Esophagus muscularis mucosa (tissue), 4 donors: ENCODE measurements around the gene PCNX4. TPM values are rescaled to one million over a fixed set of nuclear protein-coding genes. Genes with fewer than 3 reads are reported as not detected.

Experiments used
- DNase-seq: peaks from one replicate; pipeline ENCODE4 v3.0.0-alpha.2; 2017; ENCODE audit errors: extremely low spot score
- H3K27ac ChIP-seq, 4 donors: fragments of 200-600 bp; sonication (generic); replicated peaks in 1 of 4; 1 replicate in 3 of 4; 2 replicates in 1 of 4; pipeline ENCODE4 v1.5.1; 2016 to 2019; ENCODE audit warnings: mild to moderate bottlenecking in 1 of 4
- H3K27me3 ChIP-seq, 4 donors: fragments of 200-600 bp; sonication (generic); one replicate each; pipeline versions ENCODE4 v1.5.1 to v1.6.0; 2016 to 2019
- H3K36me3 ChIP-seq, 4 donors: fragments of 200-600 bp; sonication (generic); one replicate each; pipeline ENCODE4 v1.5.1; 2016 to 2019
- H3K4me1 ChIP-seq, 4 donors: fragments of 200-600 bp; sonication (generic); one replicate each; pipeline ENCODE4 v1.5.1; 2016 to 2019
- H3K4me3 ChIP-seq, 4 donors: fragments of 200-600 bp; sonication (generic); 1 replicate in 2 of 4; 2 replicates in 2 of 4; pipeline ENCODE4 v1.5.1; 2016 to 2019; ENCODE audit warnings: mild to moderate bottlenecking in 4 of 4, moderate library complexity in 1 of 4
- H3K9me3 ChIP-seq, 4 donors: fragments of 200-600 bp; sonication (generic); 1 replicate in 3 of 4; 2 replicates in 1 of 4; pipeline ENCODE4 v1.5.1; 2016 to 2019
- CTCF ChIP-seq, 3 experiments: fragments of 200-600 bp in 2 of 3; fragments of 450-650 bp in 1 of 3; sonication (generic) in 2 of 3; IDR thresholded peaks; one replicate each; pipeline ENCODE4 v1.5.1; 2017 to 2019; ENCODE audit warnings: antibody characterized with exemption in 3 of 3, mild to moderate bottlenecking in 2 of 3, moderate library complexity in 1 of 3
- EP300 ChIP-seq: sonication (generic); formaldehyde crosslinking; IDR thresholded peaks from one replicate; pipeline ENCODE4 v1.6.1; 2017; ENCODE audit warnings: antibody characterized with exemption
- POLR2A ChIP-seq: fragments of 450-650 bp; IDR thresholded peaks from one replicate; pipeline ENCODE4 v1.6.1; 2017; ENCODE audit warnings: antibody characterized with exemption, moderate library complexity, mild to moderate bottlenecking, low read depth
- POLR2AphosphoS5 ChIP-seq, 2 donors: sonication (generic); formaldehyde crosslinking; IDR thresholded peaks; one replicate each; pipeline ENCODE4 v1.6.1; 2017; ENCODE audit warnings: antibody characterized with exemption in 2 of 2
- WGBS: methylation state at CpG from one replicate; pipeline ENCODE4 v1.1.5; 2018; 5-methylcytosine and 5-hydroxymethylcytosine counted together
- intact Hi-C: fragments of 100-400 bp; cut with DNase I; formaldehyde crosslinking; loops from one replicate; pipeline ENCODE4 v1.15.1; 2023
- total RNA-seq, 4 donors: library from RNA; depleted of rRNA; stranded (reverse); fragments of >200 nt; gene quantifications; one replicate each; pipeline versions ENCODE4 v1.1.0 to v1.2.1, GENCODE V29; 2016

The PCNX4 gene
- total RNA-seq, 4 donors from 2014 or later: 18.7 to 34.5 (median 26.3) TPM

DNA sequence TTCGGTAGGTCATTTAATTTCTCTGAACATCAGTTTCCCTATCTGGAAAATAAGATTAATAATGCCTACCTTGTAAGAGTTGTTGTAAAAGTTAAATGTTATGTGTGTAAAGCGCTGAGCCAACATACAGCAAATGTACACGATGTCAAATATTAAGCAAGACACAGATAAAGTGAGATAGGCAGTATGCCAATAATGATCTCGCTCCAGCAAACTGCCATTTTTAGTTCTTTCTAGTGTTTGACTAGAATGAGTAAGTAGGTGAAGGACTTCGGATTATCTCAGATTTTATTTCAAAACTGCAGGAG lies 72.6 kb downstream of the PCNX4 start:
- TF ChIP-seq POLR2A (no peak), POLR2AphosphoS5 (IDR thresholded peaks at IDR 0.05) (no peak), EP300 (no peak)
- no peak for DNase-seq
- Histone ChIP-seq H3K4me1 (peaks cover 14 to 40% (median 24%) of the 10 kb centered on the region in 4 donors), H3K9me3 (no peaks in the 10 kb centered on the region), H3K4me3 (peak overlapping the region; percentile 67 to 95 (median 76)), H3K27me3 (no peaks in the 10 kb centered on the region), H3K36me3 (no peaks in the 10 kb centered on the region), H3K27ac (peak overlapping the region; percentile 87 to 97 (median 91))
- 12% methylated on average over 5 of the region's 5 CpGs for WGBS
- intact Hi-C loops: loop anchor here (2.0 kb wide), 1 partner anchor 74 kb away; the partner anchor contains the start of gene PCNX4

DNA sequence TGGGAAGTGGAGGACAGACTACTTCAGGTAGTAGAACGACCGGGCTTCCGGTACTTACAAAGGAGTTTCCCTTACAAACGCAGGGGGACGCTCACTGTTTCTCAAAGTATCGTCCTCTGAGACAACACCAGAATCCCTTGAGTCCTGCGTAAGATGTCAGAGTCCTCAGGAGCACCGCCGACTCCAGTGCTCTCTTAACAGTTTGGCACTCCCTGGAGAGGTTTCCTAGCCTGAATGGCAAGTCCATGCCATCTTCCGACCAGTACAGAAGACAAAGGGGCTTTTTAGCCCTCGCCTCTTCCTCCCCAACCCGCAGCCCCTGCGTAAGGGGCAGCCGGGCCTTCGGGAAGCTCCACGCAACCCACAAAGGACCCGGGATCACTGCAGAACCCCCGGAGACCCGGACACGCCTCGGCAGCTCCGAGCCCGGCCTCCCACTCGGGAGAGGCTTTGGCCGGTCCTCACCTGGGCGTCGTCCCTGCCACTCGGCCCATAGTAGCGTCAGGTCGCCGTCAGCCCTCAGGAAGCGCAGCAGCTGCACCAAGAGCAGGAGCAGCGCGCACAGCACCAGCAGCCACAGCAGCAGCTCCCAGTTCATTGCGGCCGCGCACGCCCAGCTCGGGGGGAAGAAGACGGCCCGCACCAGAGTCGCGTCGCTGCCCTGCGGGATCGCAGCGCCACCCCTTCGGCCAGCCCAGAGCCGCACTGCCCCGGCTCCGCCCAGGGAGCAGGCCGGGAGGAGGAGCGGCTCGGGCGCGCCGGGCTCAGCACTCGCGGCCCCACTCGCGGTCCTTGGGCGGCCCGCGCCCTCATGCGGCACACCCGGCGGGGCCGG lies 73.2 kb downstream of the PCNX4 start, which contains the start of gene DHRS7:
Gene DHRS7, minus strand, starts transcription at position 687 of the 835 bp plus-strand sequence. Its CDS starts 89 bp downstream, at position 598.
- peak; percentile 62 for TF ChIP-seq POLR2A
- no peak for TF ChIP-seq EP300
- peak; percentile 42 to 82 for TF ChIP-seq POLR2AphosphoS5 (IDR thresholded peaks at IDR 0.05)
- TF ChIP-seq CTCF (IDR thresholded peaks at IDR 0.05): peak; percentile 62 to 69 (median 69)
- H3K4me1 ChIP-seq: peaks cover 14 to 40% (median 24%) of the 10 kb centered on the region in 4 donors
- 0% methylated on average over 33 of the region's 68 CpGs for WGBS

DNA sequence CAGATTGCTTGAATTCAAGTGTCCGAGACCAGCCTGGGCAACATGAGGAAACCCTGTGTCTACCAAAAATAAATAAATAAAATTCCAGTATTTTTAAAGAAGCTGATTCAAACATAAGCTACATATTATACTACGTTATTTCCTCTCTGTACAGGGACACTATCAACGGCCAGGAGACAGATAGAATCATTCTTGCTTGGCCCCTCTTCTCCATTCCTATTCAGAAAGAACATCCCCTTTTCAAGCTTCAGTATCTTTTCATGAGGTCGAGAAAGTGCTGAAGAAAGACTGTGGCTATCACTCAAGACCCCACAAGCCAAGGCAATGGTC lies 73.8 kb downstream of the PCNX4 start:
- Histone ChIP-seq H3K4me1 (peaks cover 14 to 38% (median 24%) of the 10 kb centered on the region in 4 donors), H3K4me3 (peak overlapping the region; percentile 67 to 95 (median 76)), H3K36me3 (no peaks in the 10 kb centered on the region), H3K27me3 (no peaks in the 10 kb centered on the region), H3K27ac (peak overlapping the region; percentile 87 to 97 (median 91)), H3K9me3 (no peaks in the 10 kb centered on the region)
- intact Hi-C loops: loop anchor here (2.0 kb wide), 1 partner anchor 75 kb away; the partner anchor contains the start of gene PCNX4
- WGBS: 3% methylated on average over 4 of the region's 4 CpGs
- TF ChIP-seq EP300: peak; percentile 13
- TF ChIP-seq CTCF (IDR thresholded peaks at IDR 0.05): no peak
- TF ChIP-seq POLR2A: no peak
- TF ChIP-seq POLR2AphosphoS5 (IDR thresholded peaks at IDR 0.05): no peak
- no peak for DNase-seq

More for the DNA sequence above, 73.2 kb downstream of the PCNX4 start, which contains the start of gene DHRS7:
- DNase-seq: peak; percentile 94
- peak within 1 kb of the TSS; percentile 87 to 97 (median 91) for H3K27ac ChIP-seq
- peak within 1 kb of the TSS; percentile 67 to 95 (median 76) for H3K4me3 ChIP-seq
- no peaks in the 10 kb centered on the region for H3K9me3 ChIP-seq
- no peaks in the 10 kb centered on the region for H3K36me3 ChIP-seq
- intact Hi-C loops: loop anchor here (2.0 kb wide), 1 partner anchor 74 kb away; the partner anchor contains the start of gene PCNX4
- no peaks in the 10 kb centered on the region for H3K27me3 ChIP-seq

- intact Hi-C loops: no loop called here
- H3K4me3 ChIP-seq: peak overlapping the region in 1 of 4 donors; percentile 77
- H3K36me3 ChIP-seq: no peaks in the 10 kb centered on the region
- DNase-seq: no peak
- peaks cover 14 to 35% (median 24%) of the 10 kb centered on the region in 4 donors for H3K4me1 ChIP-seq
- peak overlapping the region; percentile 87 to 97 (median 91) for H3K27ac ChIP-seq
- WGBS: 74% methylated on average over 3 of the region's 3 CpGs
- TF ChIP-seq EP300: no peak
- peak; percentile 18 to 22 for TF ChIP-seq POLR2AphosphoS5 (IDR thresholded peaks at IDR 0.05)
- no peak for TF ChIP-seq CTCF (IDR thresholded peaks at IDR 0.05)
- no peak for TF ChIP-seq POLR2A
- H3K27me3 ChIP-seq: no peaks in the 10 kb centered on the region
- no peaks in the 10 kb centered on the region for H3K9me3 ChIP-seq
Observed at GRCh38 chr14:60166142-60166541, 74.4 kb downstream of the PCNX4 start.

GRCh38 chr14:60169722-60170121 lies 78.0 kb downstream of the PCNX4 start:
- no peaks in the 10 kb centered on the region for H3K36me3 ChIP-seq
- no peak overlapping the region for H3K4me3 ChIP-seq
- H3K27ac ChIP-seq: no peak overlapping the region
- H3K4me1 ChIP-seq: peaks cover 12 to 14% (median 14%) of the 10 kb centered on the region in 4 donors
- WGBS: 98% methylated on average over 3 of the region's 3 CpGs
- H3K27me3 ChIP-seq: no peaks in the 10 kb centered on the region
- no peak for DNase-seq
- TF ChIP-seq POLR2AphosphoS5 (IDR thresholded peaks at IDR 0.05): no peak
- no peak for TF ChIP-seq POLR2A
- no peak for TF ChIP-seq EP300
- no peak for TF ChIP-seq CTCF (IDR thresholded peaks at IDR 0.05)
- intact Hi-C loops: no loop called here
- H3K9me3 ChIP-seq: no peaks in the 10 kb centered on the region
